Neuron (in vitro differentiated cells): Measurements from ENCODE around the gene NABP1.
A peak's percentile ranks its signal among the peaks of the same experiment; 100 is the strongest.

Experiments used
- H2AFZ ChIP-seq: one replicate; pipeline ENCODE4 v1.6.1; 2013; ENCODE audit warnings: low read depth, mild to moderate bottlenecking, inconsistent platforms, low read length, moderate library complexity
- H3K27me3 ChIP-seq: one replicate; pipeline ENCODE4 v1.6.1; 2013; ENCODE audit warnings: low read length; ENCODE audit not compliant: insufficient read depth
- H3K36me3 ChIP-seq: one replicate; pipeline ENCODE4 v1.6.1; 2013; ENCODE audit warnings: low read length; ENCODE audit not compliant: insufficient read depth
- H3K4me1 ChIP-seq: one replicate; pipeline ENCODE4 v1.6.1; 2013; ENCODE audit warnings: low read length; ENCODE audit not compliant: insufficient read depth
- H3K4me3 ChIP-seq: 2 replicates; pipeline ENCODE4 v1.5.1; 2013; ENCODE audit warnings: mild to moderate bottlenecking, low read length, moderate library complexity
- H3K9me3 ChIP-seq: one replicate; pipeline ENCODE4 v1.6.1; 2013; ENCODE audit warnings: low read length

Gene NABP1

DNA sequence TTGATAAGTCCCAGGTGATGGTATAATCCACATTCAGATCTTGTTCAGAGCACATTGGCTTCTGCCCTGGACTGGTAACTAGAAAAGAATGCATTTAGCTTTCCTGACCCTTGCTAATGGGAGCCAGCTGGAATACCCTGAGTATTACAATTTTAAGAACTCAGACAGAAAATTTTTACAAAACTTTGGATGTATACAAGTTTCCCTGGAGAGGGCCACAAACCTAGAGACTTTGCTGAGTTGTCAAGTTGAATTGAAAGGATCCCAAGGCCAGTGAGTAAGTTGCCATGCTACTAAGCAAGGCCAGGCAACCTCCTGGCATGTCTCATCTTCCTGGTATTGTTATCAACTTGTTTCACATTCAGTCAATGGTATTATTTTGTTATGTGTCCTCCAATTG lies 20.0 kb upstream of the NABP1 start:
- H2AFZ ChIP-seq: no peak overlapping the region
- no peaks in the 10 kb centered on the region for H3K27me3 ChIP-seq
- no peaks in the 10 kb centered on the region for H3K4me1 ChIP-seq
- H3K9me3 ChIP-seq: no peaks in the 10 kb centered on the region
- H3K4me3 ChIP-seq: no peak overlapping the region
- H3K36me3 ChIP-seq: no peaks in the 10 kb centered on the region

GRCh38 chr2:191659198-191659597 lies 18.7 kb upstream of the NABP1 start:
- H2AFZ ChIP-seq: no peak overlapping the region
- H3K4me3 ChIP-seq: no peak overlapping the region
- H3K4me1 ChIP-seq: no peaks in the 10 kb centered on the region
- H3K27me3 ChIP-seq: no peaks in the 10 kb centered on the region
- H3K9me3 ChIP-seq: no peaks in the 10 kb centered on the region
- H3K36me3 ChIP-seq: no peaks in the 10 kb centered on the region

DNA sequence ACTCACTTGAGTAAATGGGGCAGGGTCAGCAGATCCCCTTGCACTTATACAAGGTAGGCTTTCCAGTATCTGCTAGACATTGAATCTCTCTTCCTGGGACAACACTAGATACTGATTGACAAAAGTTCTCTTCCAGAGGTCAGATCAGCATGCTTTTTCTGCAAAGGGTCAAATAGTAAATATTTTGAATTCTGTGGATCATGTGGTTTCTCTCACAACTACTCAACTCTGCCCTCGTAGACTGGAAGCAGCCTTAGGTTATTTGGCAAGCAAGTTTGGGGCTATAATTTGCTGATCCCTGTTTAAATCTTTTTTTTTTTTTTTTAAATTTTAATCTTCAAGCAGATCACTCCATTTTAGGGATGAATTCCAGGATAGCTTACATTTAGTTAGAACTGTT lies 17.4 kb upstream of the NABP1 start:
- Histone ChIP-seq H3K27me3 (no peaks in the 10 kb centered on the region), H3K4me3 (no peak overlapping the region), H3K36me3 (no peaks in the 10 kb centered on the region), H3K4me1 (no peaks in the 10 kb centered on the region), H2AFZ (no peak overlapping the region), H3K9me3 (no peaks in the 10 kb centered on the region)

DNA sequence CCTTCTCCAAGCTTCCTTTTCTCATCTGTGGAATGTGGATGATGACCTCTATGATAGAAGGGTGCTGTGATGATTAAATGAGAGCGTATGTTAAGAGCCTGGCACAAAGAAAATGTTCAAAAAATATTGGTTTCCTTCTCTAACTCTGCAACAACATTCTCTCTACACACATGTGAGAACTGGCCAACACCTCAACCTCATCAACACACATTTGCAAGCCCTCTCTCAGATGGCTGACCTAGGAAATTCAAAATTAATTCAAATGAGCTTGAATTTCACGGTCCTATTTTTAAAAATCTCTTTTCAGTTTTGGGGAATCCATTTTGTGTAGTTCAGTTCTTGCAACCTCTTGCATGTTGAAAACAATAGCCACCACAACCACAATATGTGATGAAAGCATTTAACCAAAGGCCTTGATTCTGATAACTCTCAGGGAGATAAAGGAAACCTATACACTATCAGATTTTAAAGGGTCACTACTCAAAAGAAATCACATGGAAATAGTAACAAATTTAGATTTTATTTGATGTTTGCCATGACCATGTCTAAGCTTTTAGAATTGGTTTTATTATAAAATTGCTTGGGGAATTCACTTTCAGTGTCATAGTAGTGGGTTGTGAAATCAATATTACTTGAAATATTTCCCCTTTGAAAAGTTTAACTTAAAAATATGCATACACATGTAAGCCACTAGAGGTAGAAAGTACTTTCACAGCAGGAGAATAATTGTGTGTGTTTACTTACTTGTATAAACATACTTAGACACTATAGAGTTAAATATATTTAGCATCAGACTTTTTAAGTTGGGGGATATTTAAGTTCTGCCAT lies 16.6 kb upstream of the NABP1 start:
- Histone ChIP-seq H3K27me3 (no peaks in the 10 kb centered on the region), H2AFZ (no peak overlapping the region), H3K9me3 (no peaks in the 10 kb centered on the region), H3K4me1 (no peaks in the 10 kb centered on the region), H3K4me3 (no peak overlapping the region), H3K36me3 (no peaks in the 10 kb centered on the region)

DNA sequence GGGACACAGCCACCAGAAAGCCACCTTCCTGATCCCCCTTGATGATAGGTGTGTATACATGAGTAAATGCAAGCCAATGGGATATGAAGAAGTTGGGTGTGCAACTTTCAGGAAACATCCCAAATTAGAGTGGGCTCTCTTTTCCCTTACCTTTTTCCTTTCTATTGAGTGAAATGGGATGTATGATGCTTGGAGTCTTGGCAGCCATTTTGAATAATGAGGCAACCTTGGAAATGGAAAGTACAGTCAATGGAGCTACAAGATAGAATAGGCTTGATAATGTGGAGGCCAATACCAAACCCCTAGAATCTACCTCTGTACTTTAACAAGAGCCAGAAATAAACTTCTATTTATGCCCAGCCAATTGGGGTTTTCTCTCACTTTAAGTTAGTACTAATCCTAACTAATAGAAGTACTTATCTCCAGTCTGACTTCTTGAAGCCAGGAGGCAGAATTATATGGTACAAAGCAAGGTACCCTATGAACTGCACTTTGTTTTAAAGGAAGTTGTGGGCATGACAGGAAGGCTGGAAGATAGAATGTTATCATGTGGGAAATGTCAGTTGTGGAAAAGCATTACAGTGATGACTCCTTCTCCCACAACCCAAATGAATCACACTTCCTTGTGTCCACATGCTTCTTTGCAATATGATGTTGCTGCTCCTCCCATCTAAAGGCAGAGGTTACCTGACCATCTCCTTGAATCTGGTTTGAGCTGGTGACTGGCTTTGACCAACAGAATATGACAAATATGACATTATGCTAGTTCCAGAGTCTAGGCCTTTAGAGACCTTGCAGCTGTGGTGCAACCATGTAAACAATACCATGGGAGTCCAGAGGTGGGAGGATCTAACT lies 12.9 kb upstream of the NABP1 start:
- Histone ChIP-seq H2AFZ (no peak overlapping the region), H3K4me1 (no peaks in the 10 kb centered on the region), H3K36me3 (no peaks in the 10 kb centered on the region), H3K4me3 (no peak overlapping the region), H3K9me3 (no peaks in the 10 kb centered on the region), H3K27me3 (no peaks in the 10 kb centered on the region)

- Histone ChIP-seq H3K4me1 (no peaks in the 10 kb centered on the region), H2AFZ (no peak overlapping the region), H3K27me3 (no peaks in the 10 kb centered on the region), H3K4me3 (no peak overlapping the region), H3K36me3 (no peaks in the 10 kb centered on the region), H3K9me3 (no peaks in the 10 kb centered on the region)
Measured at GRCh38 chr2:191666226-191666625, 11.7 kb upstream of the NABP1 start.

DNA sequence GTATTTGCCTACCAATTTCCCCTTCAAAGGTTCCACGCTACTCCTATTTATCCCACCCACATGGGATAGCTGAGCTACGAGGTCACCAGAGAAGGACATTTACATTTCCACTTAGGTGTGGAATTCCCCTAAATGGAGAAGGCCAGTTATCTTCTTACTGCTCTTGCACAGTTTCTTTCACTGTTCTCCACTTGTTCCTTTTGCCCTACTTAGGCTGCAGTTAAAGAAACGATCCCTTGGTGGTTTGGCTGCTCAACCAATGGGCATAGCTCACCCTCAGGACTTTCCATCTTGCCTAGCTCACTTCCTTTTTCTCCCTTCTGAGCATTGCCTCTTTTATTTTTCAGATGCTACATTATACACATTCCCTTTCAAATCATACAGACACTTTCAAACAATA lies 11.2 kb upstream of the NABP1 start:
- no peaks in the 10 kb centered on the region for H3K4me1 ChIP-seq
- no peak overlapping the region for H2AFZ ChIP-seq
- H3K4me3 ChIP-seq: no peak overlapping the region
- H3K36me3 ChIP-seq: no peaks in the 10 kb centered on the region
- no peaks in the 10 kb centered on the region for H3K9me3 ChIP-seq
- no peaks in the 10 kb centered on the region for H3K27me3 ChIP-seq

GRCh38 chr2:191670076-191670475 lies 7.9 kb upstream of the NABP1 start:
- Histone ChIP-seq H3K4me1 (no peaks in the 10 kb centered on the region), H2AFZ (no peak overlapping the region), H3K4me3 (no peak overlapping the region), H3K9me3 (no peaks in the 10 kb centered on the region), H3K27me3 (no peaks in the 10 kb centered on the region), H3K36me3 (no peaks in the 10 kb centered on the region)

DNA sequence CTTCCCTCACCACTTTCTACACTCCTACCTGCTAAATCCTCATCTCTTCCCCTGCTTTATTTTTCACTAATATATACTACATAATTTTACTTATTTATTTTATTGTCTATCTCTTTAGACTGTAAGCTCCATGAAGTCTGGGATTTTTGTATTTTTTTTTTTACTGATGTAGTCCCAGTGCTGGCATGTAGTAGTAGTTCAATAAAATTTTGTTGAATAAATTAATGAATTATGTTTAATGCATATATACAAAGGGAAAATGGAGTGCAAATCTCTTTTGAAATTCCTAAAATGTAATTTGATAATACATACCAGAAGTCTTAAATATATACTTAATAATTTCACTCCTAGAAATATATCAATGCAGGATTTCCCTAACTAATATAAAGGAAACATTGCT lies 7.1 kb upstream of the NABP1 start:
- H2AFZ ChIP-seq: no peak overlapping the region
- H3K36me3 ChIP-seq: no peaks in the 10 kb centered on the region
- H3K4me1 ChIP-seq: no peaks in the 10 kb centered on the region
- H3K4me3 ChIP-seq: no peak overlapping the region
- no peaks in the 10 kb centered on the region for H3K9me3 ChIP-seq
- H3K27me3 ChIP-seq: no peaks in the 10 kb centered on the region

GRCh38 chr2:191675807-191676721 lies 1.9 kb upstream of the NABP1 start:
- no peak overlapping the region for H3K4me3 ChIP-seq
- H3K36me3 ChIP-seq: no peaks in the 10 kb centered on the region
- H2AFZ ChIP-seq: no peak overlapping the region
- H3K27me3 ChIP-seq: peaks cover 2% of the 10 kb centered on the region
- H3K4me1 ChIP-seq: peaks cover 6% of the 10 kb centered on the region
- no peaks in the 10 kb centered on the region for H3K9me3 ChIP-seq

DNA sequence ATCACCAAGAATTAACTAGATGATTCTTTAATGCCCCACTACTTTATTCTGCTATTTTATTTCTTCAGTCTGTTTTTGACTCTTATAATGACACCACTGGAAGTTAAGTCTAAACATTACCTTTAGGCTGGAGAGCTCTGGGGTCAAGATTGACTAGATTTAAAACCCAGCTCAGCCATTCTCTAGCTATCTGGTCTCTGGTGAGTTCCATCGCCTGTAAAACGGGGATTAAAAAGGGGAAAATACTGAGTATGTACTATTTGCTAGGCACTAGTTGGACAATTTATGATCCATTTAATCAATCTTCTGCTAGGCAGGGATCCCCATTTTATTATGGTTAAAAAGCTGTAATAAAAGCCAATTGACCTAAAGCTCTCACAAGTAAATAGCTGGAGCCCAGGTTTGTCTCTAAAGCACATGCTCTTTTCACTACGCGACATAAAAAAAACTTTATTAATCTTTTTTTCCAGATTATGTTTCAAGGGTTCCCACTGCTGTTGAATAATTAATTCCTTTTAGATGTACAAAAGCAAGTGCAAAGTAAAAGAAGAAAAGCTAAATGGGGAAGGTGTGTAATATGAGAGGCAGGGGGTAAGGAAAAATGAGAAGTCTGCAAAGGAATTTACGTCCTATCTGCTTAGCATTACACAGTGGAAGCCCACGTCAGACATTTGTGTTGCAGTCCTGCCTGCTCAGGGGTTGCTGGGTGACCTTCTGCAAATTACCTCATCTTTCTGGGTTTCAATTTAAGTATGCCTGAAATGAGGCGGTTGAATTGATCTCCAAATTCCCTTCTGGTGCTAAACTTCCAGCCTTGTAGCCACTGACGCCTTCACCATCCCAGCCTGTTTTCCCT lies 918 bp upstream of the NABP1 start:
- Histone ChIP-seq H3K9me3 (no peaks in the 10 kb centered on the region), H2AFZ (peak overlapping the region; percentile 60), H3K27me3 (peaks cover 2% of the 10 kb centered on the region), H3K4me3 (peak overlapping the region; percentile 62), H3K4me1 (peaks cover 6% of the 10 kb centered on the region), H3K36me3 (no peaks in the 10 kb centered on the region)

DNA sequence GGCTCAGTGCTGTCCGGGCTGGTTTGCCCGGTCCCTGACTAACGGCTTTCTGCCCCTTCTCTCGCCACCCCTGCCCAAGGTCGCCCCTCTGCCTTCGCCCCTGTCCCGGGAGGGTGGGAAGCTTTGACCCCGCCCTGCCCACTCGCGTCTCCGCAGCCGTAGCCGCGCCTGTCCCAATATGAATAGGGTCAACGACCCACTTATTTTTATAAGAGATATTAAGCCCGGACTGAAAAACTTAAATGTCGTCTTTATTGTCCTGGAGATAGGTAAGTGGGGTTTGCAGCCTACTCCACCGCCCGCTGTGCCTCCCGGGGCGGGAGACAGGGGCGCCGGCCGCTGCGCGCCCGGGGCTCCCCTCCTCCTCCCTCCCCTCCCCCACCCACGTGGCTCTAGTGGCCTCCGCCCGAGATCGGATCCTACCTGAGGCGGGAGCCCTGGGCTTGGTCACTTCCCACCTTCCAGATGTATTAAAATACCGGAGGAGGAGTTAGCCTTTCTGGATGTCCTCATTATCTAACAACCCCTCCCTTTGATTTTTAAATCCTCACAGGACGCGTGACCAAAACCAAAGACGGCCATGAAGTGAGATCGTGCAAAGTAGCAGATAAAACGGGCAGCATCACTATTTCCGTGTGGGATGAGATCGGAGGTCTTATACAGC lies 633 bp downstream of the NABP1 start:
- H3K4me3 ChIP-seq: peak overlapping the region; percentile 62
- H3K36me3 ChIP-seq: no peaks in the 10 kb centered on the region
- H2AFZ ChIP-seq: peak overlapping the region; percentile 59
- no peaks in the 10 kb centered on the region for H3K9me3 ChIP-seq
- peaks cover 6% of the 10 kb centered on the region for H3K4me1 ChIP-seq
- peaks cover 2% of the 10 kb centered on the region for H3K27me3 ChIP-seq
